ENCODE data around the gene RBM26.

The RBM26 gene

GRCh38 chr13:79270859-79271258 lies 135.2 kb downstream of the RBM26 start:
- no peak for TF ChIP-seq CTCF (IDR thresholded peaks at IDR 0.05; ENCODE audit: poor library complexity, severe bottlenecking)
- ATAC-seq (ENCODE audit: low read depth) (no peak), DNase-seq (ENCODE audit: low spot score) (no peak)
- Histone ChIP-seq H3K9me3 (ENCODE audit: severe bottlenecking) (no peaks in the 10 kb centered on the region), H3K27ac (ENCODE audit: poor library complexity, severe bottlenecking) (no peak overlapping the region), H3K4me3 (ENCODE audit: severe bottlenecking) (no peak overlapping the region), H3K27me3 (ENCODE audit: insufficient read depth, poor library complexity, severe bottlenecking) (no peaks in the 10 kb centered on the region), H3K4me1 (ENCODE audit: insufficient read depth, poor library complexity, severe bottlenecking) (no peaks in the 10 kb centered on the region), H3K36me3 (ENCODE audit: low read depth) (no peaks in the 10 kb centered on the region)

All from RWPE2 (cell line).